Activated CD8-positive, alpha-beta T cell treated with anti-CD3 and anti-CD28 coated beads for 36 hours (primary cell): ENCODE measurements around the gene ANO8. TPM values are rescaled to one million over a fixed set of nuclear protein-coding genes. Genes with fewer than 3 reads are reported as not detected.
"Not testable (repeated sequence)": the region's sequence is repeated elsewhere in the genome, so short reads cannot be mapped to it uniquely, and the experiment has no call there.

Experiments used
- ATAC-seq: fragments of 200-7000 bp; cut with Tn5 transposase; one replicate; pipeline ENCODE4 v1.10.0; 2021; ENCODE audit warnings: mild to moderate bottlenecking, moderate library complexity
- CTCF ChIA-PET: fragments of 350-600 bp; sonication (Branson Sonifier 250); formaldehyde crosslinking; loops from one replicate; lab custom pipeline; 2021; ENCODE audit warnings: antibody characterized with exemption; lab: Charles Lee
- POLR2A ChIA-PET: fragments of 350-600 bp; sonication (Branson Sonifier 250); formaldehyde crosslinking; loops from one replicate; lab custom pipeline; 2021; ENCODE audit warnings: antibody characterized with exemption; lab: Charles Lee
- DNase-seq: peaks from one replicate; pipeline ENCODE4 v3.0.0-alpha.2; 2020
- H3K27ac Mint-ChIP-seq: one replicate; pipeline ENCODE4 v1.8.0; 2021; ENCODE audit warnings: mild to moderate bottlenecking, mixed read lengths
- H3K27me3 Mint-ChIP-seq: one replicate; pipeline ENCODE4 v1.8.0; 2021; ENCODE audit warnings: mixed read lengths
- H3K36me3 Mint-ChIP-seq: one replicate; pipeline ENCODE4 v1.8.0; 2021; ENCODE audit warnings: low read depth, mixed read lengths
- H3K4me1 Mint-ChIP-seq: one replicate; pipeline ENCODE4 v1.8.0; 2021; ENCODE audit warnings: low read depth, mixed read lengths
- H3K4me3 Mint-ChIP-seq: one replicate; pipeline ENCODE4 v1.8.0; 2021; ENCODE audit warnings: mild to moderate bottlenecking, moderate library complexity, mixed read lengths
- H3K9me3 Mint-ChIP-seq: one replicate; pipeline ENCODE4 v1.8.0; 2021; ENCODE audit warnings: mixed read lengths
- CTCF ChIP-seq: fragments of 200-600 bp; IDR thresholded peaks from one replicate; pipeline ENCODE4 v1.8.0; 2022; ENCODE audit warnings: antibody characterized with exemption, mild to moderate bottlenecking
- intact Hi-C: fragments of 100-400 bp; cut with micrococcal nuclease; formaldehyde crosslinking; loops from one replicate; pipeline ENCODE4 v1.10.0; 2022
- total RNA-seq, 2 experiments: library from RNA; stranded (reverse); gene quantifications; one replicate each; pipeline ENCODE4 v1.2.3, GENCODE V29; 2021

ANO8 gene
- total RNA-seq, 2 experiments from 2014 or later = 5.4 TPM

GRCh38 chr19:17296273-17296672, 38.4 kb downstream of the ANO8 start:
- Mint-ChIP-seq H3K9me3 (peaks cover 4% of the 10 kb centered on the region), H3K27me3 (no peaks in the 10 kb centered on the region), H3K4me3 (no peak overlapping the region), H3K36me3 (peaks cover 13% of the 10 kb centered on the region), H3K4me1 (peaks cover 7% of the 10 kb centered on the region), H3K27ac (peak overlapping the region; percentile 5)
- intact Hi-C loops = no loop called here
- CTCF ChIA-PET = interaction anchor here (1.0 kb wide), 1 partner anchor 61 kb away, joined by 3 read pairs; no protein-coding TSS in a partner anchor
- DNase-seq (peak; percentile 47), ATAC-seq (no peak)
- POLR2A ChIA-PET = no interaction called here
- TF ChIP-seq CTCF = no peak

DNA sequence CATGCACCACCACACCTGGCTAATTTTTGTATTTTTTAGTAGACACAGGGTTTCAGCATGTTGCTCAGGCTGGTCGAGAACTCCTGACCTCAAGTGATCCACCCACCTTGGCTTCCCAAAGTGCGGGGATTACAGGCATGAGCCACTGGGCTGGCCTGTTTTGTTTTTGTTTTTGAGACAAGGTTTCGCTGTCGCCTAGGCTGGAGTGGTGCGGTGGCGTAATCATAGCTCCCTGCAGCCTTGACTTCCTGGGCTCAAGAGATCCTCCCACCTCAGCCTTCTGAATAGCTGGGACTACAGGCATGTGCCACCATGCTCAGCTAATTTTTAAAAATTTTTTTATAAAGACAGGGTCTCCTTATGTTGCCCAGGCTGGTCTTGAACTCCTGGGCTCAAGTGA, 39.1 kb downstream of the ANO8 start:
- ATAC-seq, H3K27ac Mint-ChIP-seq, H3K27me3 Mint-ChIP-seq, DNase-seq, H3K4me3 Mint-ChIP-seq, intact Hi-C loops, H3K9me3 Mint-ChIP-seq, POLR2A ChIA-PET, H3K4me1 Mint-ChIP-seq: not testable (repeated sequence)
- peaks cover 13% of the 10 kb centered on the region for H3K36me3 Mint-ChIP-seq
- CTCF ChIA-PET = interaction anchor here (1.0 kb wide), 1 partner anchor 60 kb away, joined by 3 read pairs; no protein-coding TSS in a partner anchor

GRCh38 chr19:17294051-17294891, 40.4 kb downstream of the ANO8 start:
- CTCF ChIA-PET = interaction anchor here (4.1 to 4.9 kb wide), 2 partner anchors 10 to 12 kb away, joined by 27 to 34 read pairs; partner anchors contain the start of genes ABHD8, ANKLE1 and MRPL34
- Mint-ChIP-seq H3K36me3 (peaks cover 13% of the 10 kb centered on the region), H3K4me3 (no peak overlapping the region), H3K27me3 (no peaks in the 10 kb centered on the region), H3K4me1 (peaks cover 7% of the 10 kb centered on the region), H3K9me3 (peaks cover 4% of the 10 kb centered on the region), H3K27ac (no peak overlapping the region)
- DNase-seq (peak; percentile 70), ATAC-seq (no peak)
- POLR2A ChIA-PET = interaction anchor here (1.1 to 4.9 kb wide), 5 partner anchors 10 to 112 kb away, joined by 3 to 41 read pairs (median 5); partner anchors contain the start of genes ABHD8, ANKLE1, BST2 and MRPL34
- intact Hi-C loops = no loop called here
- TF ChIP-seq CTCF = no peak

DNA sequence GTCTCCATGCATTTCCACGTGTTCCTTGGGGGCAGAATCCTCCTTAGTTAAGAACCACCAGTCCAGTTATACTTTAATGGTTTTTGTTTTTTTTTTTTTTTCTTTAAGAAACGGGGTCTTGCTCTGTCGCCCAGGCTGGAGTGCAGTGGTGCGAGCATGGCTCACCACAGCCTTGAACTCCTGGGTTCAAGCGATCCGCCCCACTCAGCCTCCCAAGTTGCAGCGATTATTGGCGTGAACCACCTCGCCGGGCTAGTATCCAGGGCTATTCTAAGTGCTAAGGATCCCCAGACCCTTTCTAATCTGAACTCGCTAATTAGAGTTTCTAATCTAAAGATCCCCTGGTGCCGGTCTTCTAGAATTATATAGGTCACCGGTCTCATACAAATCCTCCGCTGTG, 41.0 kb downstream of the ANO8 start:
- Mint-ChIP-seq H3K36me3 (peaks cover 11% of the 10 kb centered on the region), H3K27me3 (no peaks in the 10 kb centered on the region), H3K9me3 (peaks cover 4% of the 10 kb centered on the region), H3K4me3 (no peak overlapping the region), H3K4me1 (peaks cover 7% of the 10 kb centered on the region), H3K27ac (no peak overlapping the region)
- ATAC-seq = no peak
- intact Hi-C loops = no loop called here
- POLR2A ChIA-PET = interaction anchor here (0.6 to 4.9 kb wide), 6 partner anchors 11 to 112 kb away, joined by 3 to 41 read pairs (median 4); partner anchors contain the start of genes ABHD8, ANKLE1, BST2 and MRPL34
- DNase-seq = no peak
- no peak for TF ChIP-seq CTCF
- CTCF ChIA-PET = interaction anchor here (0.8 to 4.9 kb wide), 10 partner anchors 11 to 97 kb away, joined by 3 to 34 read pairs (median 4); partner anchors contain the start of genes ABHD8, ANKLE1, BABAM1 and DDA1

DNA sequence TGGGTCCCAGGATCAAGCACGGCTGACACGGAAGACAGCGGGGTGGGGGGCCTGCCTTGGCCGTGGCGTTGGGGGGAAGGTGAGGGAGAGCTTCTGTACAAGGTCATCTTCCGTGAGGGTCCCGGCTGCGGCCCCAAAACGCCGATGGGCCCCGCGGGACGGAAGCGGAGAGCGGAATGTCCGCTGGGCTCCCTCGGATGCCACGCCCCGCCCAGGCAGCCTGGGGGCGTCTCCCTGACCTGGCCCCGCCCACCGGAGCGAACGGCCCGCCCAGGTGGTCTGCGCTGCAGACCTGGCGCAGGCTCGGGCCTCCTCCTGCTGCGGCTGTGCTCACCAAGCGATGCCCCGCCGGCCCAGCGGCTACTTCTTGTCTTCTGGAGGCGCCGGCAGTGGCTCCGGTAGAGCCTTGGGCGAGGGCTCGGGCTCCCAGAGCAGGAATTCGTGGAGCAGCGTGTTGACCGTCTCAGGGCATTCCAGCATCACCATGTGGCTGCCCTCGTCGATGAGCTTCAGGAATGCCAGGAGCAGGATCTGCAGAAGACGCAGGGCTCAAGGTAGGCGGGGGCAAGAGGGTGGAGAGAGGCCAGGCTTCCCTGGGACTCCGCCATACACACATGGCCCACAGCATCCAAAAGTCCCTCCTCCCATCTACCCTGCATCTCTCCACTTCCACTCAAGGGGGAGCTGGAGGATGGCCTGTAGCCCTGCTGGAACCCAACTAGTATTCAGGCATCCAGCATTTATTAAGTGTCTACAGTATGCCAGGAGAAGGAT, 42.2 kb downstream of the ANO8 start:
- Mint-ChIP-seq H3K36me3 (peaks cover 5% of the 10 kb centered on the region), H3K4me1 (peaks cover 7% of the 10 kb centered on the region), H3K27ac (peak overlapping the region; percentile 85), H3K27me3 (no peaks in the 10 kb centered on the region), H3K9me3 (no peaks in the 10 kb centered on the region), H3K4me3 (peak overlapping the region; percentile 90)
- ATAC-seq = peak; percentile 97
- peak; percentile 87 for DNase-seq
- ChIA-PET CTCF (interaction anchor here (0.6 to 4.9 kb wide), 14 partner anchors 10 to 127 kb away, joined by 3 to 34 read pairs (median 4); partner anchors contain the start of genes ABHD8, ANKLE1, ANO8 and BABAM1), POLR2A (interaction anchor here (0.6 to 4.9 kb wide), 8 partner anchors 11 to 163 kb away, joined by 3 to 41 read pairs (median 6); partner anchors contain the start of genes ABHD8, ANKLE1, BABAM1 and DDA1)
- peak; percentile 81 for TF ChIP-seq CTCF
- intact Hi-C loops = no loop called here
